Cortex of kidney (tissue), 1 donor: ENCODE data around the gene WDTC1.
"Not testable (repeated sequence)": the region's sequence is repeated elsewhere in the genome, so short reads cannot be mapped to it uniquely, and the experiment has no call there.

Experiments used
- DNase-seq: peaks from one replicate; lab custom pipeline; 2025; lab: John Stamatoyannopoulos, UW

Gene WDTC1, protein sequence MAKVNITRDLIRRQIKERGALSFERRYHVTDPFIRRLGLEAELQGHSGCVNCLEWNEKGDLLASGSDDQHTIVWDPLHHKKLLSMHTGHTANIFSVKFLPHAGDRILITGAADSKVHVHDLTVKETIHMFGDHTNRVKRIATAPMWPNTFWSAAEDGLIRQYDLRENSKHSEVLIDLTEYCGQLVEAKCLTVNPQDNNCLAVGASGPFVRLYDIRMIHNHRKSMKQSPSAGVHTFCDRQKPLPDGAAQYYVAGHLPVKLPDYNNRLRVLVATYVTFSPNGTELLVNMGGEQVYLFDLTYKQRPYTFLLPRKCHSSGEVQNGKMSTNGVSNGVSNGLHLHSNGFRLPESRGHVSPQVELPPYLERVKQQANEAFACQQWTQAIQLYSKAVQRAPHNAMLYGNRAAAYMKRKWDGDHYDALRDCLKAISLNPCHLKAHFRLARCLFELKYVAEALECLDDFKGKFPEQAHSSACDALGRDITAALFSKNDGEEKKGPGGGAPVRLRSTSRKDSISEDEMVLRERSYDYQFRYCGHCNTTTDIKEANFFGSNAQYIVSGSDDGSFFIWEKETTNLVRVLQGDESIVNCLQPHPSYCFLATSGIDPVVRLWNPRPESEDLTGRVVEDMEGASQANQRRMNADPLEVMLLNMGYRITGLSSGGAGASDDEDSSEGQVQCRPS

DNA sequence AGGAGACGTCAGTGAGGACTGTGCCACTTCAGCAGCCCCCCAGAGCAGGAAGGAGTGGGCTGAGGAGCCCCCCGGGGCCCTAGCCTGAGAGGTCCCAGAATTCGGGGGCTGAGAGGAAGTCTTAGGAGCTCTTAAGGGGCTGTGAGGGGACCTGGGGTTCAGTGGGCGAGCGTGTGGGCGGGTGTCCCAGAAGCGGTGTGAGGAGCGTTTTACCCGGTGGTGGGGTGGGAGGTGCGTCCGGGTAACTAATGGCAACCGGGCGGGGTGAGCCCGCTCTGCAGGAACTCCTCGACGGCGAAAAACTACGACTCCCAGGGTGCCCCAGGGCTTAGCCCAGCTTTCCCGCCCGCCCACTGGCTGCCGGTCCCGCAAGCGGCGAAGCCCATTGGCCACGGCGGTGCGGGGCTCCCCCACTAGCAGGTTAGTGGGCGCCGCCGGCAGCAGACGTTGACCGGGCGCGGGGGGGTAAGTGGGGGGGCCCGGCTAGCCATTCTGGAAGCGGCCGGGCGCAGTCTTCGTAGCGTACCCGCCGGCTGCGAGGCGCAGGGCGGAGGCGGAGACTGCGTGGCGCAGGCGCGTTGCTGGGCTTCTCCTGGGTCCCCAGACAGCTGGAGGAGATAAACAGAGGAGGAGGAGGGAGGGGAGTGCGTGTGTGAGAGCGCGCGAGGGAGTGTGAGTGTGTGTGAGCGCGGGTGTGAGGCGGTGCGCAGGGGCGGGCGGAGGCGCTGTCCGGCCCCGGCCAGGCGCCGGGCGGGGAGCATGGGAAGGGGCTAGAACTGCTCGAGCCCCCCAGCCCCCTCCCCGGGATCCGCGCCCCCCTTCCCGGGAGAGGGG is at the start of gene WDTC1:
TSS of gene WDTC1 (plus strand) at position 584 of the 834 bp plus-strand sequence. CDS start 26,423 bp downstream, outside the sequence.
- DNase-seq = peak; percentile 94

DNA sequence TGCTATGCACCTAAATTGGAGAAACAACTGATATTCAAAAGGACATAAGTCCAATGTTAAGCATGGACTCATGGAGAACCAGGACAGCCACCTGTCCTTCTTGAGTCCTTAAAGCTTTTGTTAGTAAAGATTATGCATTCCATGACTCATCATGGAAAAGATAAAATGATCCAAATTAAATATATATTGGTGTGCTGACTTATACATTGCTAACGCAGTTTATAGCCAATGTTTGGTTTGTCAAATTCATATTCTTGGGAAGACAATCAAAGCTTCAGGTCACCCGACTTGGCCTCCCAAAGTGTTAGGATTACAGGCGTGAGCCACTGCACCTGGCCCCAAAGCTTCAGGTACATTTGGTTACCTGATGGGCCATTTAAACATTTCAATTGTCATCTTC is 49.8 kb upstream of the WDTC1 start:
- not testable (repeated sequence) for DNase-seq

DNA sequence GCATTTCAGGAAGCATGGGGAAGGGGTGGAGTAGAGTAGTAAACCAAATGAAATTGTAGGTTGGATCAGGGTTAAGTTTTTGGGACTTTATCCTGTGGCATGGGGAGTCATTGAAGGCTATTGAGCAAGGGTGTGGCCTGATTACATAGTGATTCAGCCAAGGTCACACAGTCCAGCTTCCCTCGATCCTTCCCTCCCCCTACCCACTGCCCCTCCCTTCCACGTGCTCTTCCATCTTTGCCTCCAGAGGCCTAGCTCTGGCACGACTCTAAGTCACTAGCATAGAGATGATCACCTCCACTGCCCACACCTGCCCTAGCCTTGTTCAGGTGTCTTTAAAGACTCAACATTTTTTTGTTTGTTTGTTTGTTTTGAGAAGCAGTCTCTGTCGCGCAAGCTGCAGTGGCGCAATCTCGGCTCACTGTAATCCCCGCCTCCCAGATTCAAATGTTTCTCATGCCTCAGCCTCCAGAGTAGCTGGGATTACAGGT is 42.3 kb upstream of the WDTC1 start:
- DNase-seq = no peak

DNA sequence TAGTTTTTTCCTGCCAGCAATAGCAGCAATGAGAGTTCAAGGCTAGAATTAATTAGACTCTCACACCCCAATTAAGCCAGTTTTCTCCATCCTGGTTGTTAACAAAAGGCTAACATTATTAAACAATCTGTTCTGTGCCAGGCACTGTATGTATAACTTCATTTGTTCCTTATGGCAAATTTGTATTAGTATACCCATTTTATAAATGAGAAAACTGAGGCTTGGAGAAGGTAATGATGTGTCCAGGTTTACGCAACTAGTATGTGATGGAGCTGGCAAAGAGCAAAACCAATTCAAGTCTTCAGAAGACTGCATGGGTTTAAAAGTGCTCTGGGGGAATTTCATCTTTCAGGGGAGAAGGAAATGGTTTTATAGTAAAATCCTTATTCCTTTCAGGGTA is 41.2 kb upstream of the WDTC1 start:
- no peak for DNase-seq

DNA sequence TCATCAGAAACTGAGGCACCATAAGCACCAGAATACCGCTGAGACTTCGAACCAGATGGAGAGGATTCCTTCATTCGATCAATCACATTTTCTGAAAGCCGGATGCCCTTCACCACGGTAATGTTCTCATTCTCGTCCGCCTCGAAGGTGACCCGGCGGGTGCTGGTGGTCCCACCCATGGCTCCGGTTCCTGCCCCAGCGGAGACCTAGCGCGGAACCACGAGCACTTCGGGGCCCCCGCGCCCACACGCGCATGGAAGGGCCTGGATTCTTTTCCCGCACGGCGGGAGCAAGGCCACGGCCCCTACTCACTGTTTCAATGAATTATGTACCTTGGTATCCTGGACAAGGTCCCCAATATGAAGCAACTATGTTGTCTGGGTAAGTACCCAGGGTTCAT is 33.1 kb upstream of the WDTC1 start:
- no peak for DNase-seq

DNA sequence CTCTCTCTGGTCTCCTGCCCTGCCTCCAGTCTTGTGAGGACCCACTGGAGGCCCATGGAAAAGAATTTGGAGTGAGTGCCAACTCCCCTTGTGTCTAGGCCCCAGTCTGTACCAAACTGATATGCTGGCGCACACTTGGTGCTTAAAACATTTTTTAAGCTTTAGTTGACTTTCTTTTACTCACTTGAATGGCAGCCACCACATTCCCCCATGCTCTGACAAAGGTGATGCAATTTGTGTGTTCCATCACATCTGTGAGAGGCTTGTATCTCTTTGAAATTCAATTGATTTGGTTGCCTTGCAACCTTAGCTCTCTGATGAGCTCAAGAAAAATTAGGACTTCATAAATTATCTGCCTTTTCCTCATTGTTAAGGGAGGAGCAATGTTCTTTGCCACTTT is 30.5 kb upstream of the WDTC1 start:
- DNase-seq = no peak

DNA sequence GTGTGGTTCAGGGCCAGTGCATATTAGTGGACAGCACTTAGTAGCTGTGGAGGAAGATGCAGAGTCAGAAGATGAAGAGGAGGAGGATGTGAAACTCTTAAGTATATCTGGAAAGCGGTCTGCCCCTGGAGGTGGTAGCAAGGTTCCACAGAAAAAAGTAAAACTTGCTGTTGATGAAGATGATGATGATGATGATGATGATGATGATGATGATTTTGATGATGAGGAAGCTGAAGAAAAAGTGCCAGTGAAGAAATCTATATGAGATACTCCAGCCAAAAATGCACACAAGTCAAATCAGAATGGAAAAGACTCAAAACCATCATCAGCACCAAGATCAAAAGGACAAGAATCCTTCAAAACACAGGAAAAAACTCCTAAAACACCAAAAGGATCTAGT is 27.2 kb upstream of the WDTC1 start:
- not testable (repeated sequence) for DNase-seq

DNA sequence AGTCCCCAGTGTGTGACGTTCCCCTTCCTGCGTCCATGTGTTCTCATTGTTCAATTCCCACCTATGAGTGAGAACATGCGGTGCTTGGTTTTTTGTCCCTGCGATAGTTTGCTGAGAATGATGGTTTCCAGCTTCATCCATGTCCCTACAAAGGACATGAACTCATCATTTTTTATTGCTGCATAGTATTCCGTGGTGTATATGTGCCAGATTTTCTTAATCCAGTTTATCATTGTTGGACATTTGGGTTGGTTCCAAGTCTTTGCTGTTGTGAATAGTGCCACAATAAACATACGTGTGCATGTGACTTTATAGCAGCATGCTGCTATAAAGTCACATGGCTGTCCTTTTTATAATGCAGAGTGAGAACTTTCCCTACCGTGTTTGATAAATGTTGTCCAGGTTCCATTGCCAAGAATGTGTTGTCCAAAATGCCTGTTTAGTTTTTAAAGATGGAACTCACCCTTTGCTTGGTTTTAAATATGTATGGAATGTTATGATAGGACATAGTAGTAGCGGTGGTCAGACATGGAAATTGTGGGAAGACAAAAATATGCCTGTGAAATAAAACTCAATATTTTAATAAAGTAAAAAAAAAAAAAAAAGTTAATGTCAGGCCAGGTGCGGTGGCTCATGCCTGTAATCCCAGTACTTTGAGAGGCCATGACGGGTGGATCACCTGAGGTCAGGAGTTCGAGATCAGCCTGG is 26.1 kb upstream of the WDTC1 start:
- DNase-seq = not testable (repeated sequence)

DNA sequence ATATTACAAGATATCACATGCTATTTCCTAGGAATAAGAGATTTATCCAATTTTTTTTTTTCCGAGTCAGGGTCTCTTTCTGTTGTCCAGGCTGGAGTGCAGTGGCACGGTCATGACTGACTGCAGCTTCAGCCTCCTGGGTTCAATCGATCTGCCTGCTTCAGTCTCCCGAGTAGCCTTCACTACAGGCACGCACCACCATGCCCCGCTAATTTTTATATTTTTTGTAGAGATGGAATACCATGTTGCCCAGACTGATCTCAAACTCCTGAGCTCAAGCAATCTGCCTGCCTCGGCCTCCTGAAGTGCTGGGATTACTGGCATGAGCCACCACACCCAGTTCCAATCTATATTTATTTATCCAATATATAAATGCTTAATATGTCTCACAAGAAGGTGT is 18.0 kb upstream of the WDTC1 start:
- DNase-seq = no peak

DNA sequence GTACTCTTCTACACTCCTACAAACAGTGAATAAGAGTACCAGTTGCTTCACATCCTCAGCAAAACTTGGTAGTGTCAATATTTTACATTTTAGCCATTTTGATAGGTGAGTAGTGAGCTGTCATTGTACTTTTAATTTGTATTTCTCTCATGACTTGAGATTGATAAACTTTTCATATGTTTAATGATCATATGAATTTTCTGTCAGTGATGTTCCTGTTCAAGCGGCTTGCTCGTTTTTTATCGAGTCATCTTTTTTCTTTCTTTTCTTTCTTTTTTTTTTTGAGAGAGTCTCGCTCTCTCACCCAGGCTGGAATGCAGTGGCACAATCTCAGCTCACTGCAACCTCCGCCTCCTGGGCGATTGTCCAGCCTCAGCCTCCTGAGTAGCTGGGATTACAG is 17.0 kb upstream of the WDTC1 start:
- no peak for DNase-seq

DNA sequence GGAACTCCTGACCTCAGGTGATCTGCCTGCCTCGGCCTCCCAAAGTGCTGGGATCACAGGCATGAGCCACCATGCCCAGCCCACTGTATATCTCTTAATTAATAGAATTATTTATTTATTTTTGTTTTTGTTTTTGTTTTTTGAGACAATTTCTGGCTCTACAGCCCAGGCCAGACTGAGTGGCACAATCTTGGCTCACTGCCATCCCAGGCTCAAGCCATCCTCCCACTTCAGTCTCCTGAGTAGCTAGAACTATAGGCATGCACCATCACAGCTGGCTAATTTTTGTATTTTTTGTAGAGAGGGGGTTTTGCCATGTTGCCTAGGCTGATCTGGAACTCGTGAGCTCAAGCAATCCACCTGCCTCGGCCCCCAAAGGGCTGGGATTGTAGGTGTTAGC is 15.7 kb upstream of the WDTC1 start:
- DNase-seq = no peak

DNA sequence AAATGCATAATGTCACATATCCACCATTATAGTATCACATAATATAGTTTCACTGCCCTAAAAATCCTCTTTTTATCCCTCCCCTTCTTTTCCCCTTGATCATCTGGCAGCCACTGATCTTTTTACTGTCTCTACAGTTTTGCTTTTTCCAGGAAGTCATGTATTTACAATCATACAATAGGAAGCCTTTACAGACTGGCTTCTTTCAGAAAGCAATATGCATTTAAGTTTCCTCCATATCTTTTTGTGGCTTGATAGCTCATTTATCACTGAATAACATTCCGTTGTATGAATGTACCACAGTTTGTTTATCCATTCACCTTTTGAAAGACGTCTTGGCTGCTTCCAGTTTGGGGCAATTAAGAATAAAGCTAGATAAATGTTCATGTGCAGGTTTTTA is 14.3 kb upstream of the WDTC1 start:
- no peak for DNase-seq

DNA sequence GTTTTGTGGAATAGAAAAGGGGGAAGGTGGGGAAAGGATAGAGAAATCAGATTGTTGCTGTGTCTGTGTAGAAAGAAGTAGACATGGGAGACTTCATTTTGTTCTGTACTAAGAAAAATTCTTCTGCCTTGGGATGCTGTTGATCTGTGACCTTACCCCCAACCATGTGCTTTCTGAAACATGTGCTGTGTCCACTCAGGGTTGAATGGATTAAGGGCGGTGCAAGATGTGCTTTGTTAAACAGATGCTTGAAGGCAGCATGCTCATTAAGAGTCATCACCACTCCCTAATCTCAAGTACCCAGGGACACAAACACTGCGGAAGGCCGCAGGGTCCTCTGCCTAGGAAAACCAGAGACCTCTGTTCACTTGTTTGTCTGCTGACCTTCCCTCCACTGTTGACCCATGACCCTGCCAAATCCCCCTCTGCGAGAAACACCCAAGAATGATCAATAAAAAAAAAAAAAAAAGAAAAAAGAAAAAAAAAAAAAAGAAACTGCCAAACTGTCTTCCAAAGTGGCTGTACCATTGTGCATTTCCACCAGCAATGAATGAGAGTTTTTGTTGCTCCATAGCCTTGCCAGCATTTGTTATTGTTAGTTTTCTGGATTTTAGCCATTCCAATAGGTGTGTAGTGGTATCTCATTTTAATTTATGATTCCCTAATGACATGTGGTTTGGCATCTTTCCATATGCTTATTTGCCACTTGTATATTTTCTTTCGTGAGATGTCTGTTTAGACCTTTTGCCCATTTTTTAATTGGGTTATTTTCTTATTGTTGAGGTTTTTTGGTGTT is 13.5 kb upstream of the WDTC1 start:
- DNase-seq = not testable (repeated sequence)

DNA sequence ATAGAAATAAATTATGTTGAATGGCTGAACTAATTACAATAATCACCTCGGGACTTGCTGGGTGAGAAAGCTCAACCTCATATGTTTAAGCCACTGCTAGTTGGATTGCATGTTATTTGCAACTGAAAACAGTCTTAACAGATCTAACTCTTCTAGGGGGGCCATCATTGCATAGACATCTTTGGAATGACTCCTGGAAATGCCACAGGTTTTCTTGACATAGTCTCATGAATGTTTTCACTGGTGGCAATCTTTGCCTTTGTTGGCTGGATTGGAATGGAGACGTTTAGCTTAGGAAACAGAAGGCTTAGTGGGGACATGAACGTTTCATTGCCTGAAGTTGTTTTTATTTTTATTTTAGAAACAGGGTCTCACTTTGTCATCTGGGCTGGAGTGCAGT is 8.8 kb upstream of the WDTC1 start:
- no peak for DNase-seq

DNA sequence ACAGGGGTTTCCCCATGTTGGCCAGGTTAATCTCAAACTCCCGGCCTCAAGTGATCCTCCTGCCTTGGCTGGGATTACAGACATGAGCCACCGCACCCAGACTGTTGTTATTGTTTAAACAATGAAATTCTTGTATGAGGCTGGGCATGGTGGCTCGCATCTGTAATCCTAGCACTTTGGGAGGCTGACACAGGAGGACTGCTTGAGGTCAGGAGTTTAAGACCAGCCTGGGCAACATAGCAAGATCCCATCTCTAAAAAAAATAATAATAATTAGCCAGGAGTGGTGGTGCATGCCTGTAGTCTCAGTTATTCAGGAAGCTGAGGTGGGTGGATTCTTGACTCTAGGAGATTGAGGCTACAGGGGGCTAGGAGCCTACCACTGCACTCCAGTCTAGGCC is 6.7 kb upstream of the WDTC1 start:
- no peak for DNase-seq

DNA sequence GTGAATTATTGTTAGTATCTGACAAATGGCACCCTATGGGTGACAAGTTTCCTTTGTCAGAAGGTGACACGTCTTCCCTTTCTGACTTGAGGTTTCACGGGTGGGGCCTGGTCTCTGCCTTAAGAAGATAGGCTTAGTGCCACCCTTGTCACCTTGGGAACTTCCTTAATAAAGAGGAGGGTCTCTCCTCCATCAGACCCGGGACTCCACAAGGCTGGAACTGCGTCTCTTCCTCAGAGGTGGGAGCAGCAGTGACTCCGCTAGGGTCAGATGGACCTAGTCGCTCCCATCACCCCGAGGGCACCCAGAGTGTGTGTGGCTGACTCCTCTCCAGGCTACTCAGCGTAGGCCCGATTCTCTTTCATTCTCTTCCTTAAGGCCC is 774 bp upstream of the WDTC1 start:
- no peak for DNase-seq

DNA sequence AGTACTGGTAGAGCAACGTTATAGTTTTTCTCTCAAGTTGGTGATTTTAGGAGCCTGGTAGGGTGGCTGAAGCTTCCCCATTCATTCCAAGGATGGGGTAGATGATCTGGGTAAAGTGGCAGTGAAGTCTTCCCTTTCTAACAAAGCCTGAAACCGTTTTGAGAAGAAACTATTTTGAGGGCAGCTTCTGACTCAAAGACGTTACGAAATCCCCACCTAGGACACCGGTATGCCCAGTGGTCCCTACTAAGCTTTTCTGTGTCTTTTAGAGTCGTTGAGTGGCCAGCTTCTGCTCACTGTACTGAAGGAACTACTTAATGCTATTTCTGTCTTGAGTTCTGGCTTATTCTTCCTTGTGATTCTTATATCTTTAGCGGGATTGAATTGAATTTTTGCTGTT is 1.4 kb downstream of the WDTC1 start:
- no peak for DNase-seq

DNA sequence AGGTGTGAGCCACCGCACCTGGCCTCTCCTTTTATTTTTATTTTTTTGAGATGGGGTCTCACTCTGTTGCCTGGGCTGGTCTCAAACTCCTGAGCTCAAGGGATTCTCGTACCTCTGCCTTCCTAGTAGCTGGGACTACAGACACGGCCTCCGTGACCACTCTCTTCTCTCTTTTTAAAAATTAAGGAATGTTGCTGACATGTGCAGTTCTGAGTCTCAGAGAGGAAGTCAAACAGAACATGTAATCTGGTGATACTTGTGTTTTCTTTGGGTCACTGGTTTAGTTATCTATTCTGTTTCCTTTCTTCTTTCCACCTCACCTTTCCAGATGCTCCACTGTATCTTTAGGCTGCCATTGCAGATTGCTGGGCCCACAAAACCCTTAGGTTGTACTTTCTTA is 2.7 kb downstream of the WDTC1 start:
- DNase-seq = no peak

DNA sequence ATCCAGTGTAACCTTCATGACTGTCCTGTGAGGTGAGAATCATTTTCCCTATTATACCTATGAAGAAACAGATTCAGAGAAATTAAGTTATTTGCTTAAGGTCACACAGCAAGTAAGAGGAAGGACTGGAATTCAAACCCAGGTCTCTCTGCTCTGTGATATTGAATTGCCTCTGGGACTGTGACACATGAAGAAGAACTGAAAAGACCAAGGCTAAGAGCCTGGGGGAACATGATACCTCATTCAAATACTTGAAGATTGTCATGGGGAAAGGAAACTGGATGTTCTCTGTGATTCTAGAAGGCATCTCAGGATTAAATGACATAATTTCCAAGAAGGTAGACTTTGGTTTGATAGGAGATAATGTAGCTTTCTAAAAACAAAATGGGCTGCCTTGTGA is 3.6 kb downstream of the WDTC1 start:
- no peak for DNase-seq

DNA sequence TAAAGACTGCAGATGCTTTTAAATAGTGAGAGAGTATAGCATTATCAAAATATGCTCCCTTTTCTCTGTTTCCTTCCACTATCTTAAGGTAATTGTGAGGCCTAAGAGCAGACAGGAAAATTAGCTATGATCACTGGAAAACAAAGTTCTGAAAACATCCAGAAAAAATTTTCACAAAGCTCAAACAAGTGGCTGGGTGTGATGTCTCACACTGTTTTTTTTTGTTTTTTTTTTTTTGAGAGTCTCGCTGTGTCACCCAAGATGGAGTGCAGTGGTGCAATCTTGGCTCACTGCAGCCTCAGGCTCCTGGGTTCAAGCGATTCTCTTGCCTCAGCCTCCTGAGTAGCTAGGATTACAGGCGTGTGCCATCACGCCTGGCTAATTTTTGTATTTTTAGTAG is 7.2 kb downstream of the WDTC1 start:
- no peak for DNase-seq

DNA sequence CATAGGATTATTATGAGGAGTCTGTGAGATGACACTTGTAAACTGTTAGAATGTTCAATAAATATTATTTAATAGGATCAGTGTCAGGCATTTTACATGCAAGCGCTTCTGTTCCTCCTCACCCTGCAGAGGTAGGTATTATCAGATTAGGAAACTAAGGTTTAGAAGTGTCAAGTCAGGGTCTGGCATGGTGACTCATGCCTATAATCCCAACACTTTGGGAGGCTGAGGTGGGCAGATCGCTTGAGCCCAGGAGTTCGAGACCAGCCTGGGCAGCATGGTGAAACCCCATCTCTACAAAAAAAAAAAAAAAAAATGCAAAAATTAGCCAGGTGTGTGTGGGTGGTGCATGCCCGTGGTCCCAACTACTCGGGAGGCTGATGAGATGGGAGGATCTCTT is 9.2 kb downstream of the WDTC1 start:
- not testable (repeated sequence) for DNase-seq
